ENCODE measurements around the gene ZNF329. TPM values are rescaled to one million over a fixed set of nuclear protein-coding genes. Genes with fewer than 3 reads are reported as not detected.

The ZNF329 gene
- polyA plus RNA-seq, 1 of the 3 experiments (the other 2 are of a cell fraction), result 3.6 TPM

- 9% methylated on average over 4 of the region's 4 CpGs for WGBS (ENCODE audit: low lambda C conversion rate)
- DNase-seq, result no peak
- Histone ChIP-seq H3K27ac (ENCODE audit: low read depth in 2 of 2, low read length in 1 of 2) (no peak overlapping the region), H3K79me2 (ENCODE audit: insufficient read depth) (no peaks in the 10 kb centered on the region), H4K20me1 (ENCODE audit: insufficient read depth) (no peaks in the 10 kb centered on the region), H3K4me1 (ENCODE audit: control insufficient read depth in 1 of 2, insufficient read depth in 2 of 2, low read depth in 1 of 2, low read length in 1 of 2) (no peaks in the 10 kb centered on the region), H3K27me3 (ENCODE audit: insufficient read depth) (no peaks in the 10 kb centered on the region), H3K9me3 (no peaks in the 10 kb centered on the region; the same call in 1 of the 2 replicates), H3K9ac (no peak overlapping the region), H3K9me2 (no peaks in the 10 kb centered on the region), H3F3A (replicated peaks; ENCODE audit: insufficient read depth) (no peaks in the 10 kb centered on the region), H3K4me3 (ENCODE audit: low read depth in 2 of 2, low read length in 1 of 2) (no peak overlapping the region), H2AFZ (ENCODE audit: low read depth) (no peak overlapping the region), H3K4me2 (no peak overlapping the region), H3K36me3 (replicated peaks in 1 of 2; ENCODE audit: control insufficient read depth in 1 of 2, insufficient read depth in 2 of 2, low read length in 1 of 2) (no peaks in the 10 kb centered on the region)
- ChIA-PET CTCF (interaction anchor here (0.8 kb wide), 1 partner anchor 12 kb away, joined by 3 read pairs; no protein-coding TSS in a partner anchor), POLR2A (no interaction called here)
- no peak for TF ChIP-seq FOXJ3 (CRISPR knock-in tag; IDR thresholded peaks at IDR 0.05)
- no peak for TF ChIP-seq POLR2AphosphoS5 (IDR thresholded peaks at IDR 0.05; ENCODE audit: low read depth, low read length)
- no peak for TF ChIP-seq ELF1 (IDR thresholded peaks at IDR 0.05)
- TF ChIP-seq PBX3 (IDR thresholded peaks at IDR 0.05), result no peak
- no peak for TF ChIP-seq TAF1 (IDR thresholded peaks at IDR 0.05; ENCODE audit: borderline replicate concordance, low read depth, low read length)
- no peak for TF ChIP-seq EP300 (IDR thresholded peaks at IDR 0.05; ENCODE audit: borderline replicate concordance in 1 of 2, low read depth in 1 of 2, low read length in 1 of 2)
- no peak for TF ChIP-seq FOXM1 (IDR thresholded peaks at IDR 0.05; ENCODE audit: low read depth)
- no peak for TF ChIP-seq MEF2A (IDR thresholded peaks at IDR 0.05; ENCODE audit: borderline replicate concordance, low read depth)
- no peak for TF ChIP-seq TCF12 (IDR thresholded peaks at IDR 0.05)
- TF ChIP-seq, protein P1, sequence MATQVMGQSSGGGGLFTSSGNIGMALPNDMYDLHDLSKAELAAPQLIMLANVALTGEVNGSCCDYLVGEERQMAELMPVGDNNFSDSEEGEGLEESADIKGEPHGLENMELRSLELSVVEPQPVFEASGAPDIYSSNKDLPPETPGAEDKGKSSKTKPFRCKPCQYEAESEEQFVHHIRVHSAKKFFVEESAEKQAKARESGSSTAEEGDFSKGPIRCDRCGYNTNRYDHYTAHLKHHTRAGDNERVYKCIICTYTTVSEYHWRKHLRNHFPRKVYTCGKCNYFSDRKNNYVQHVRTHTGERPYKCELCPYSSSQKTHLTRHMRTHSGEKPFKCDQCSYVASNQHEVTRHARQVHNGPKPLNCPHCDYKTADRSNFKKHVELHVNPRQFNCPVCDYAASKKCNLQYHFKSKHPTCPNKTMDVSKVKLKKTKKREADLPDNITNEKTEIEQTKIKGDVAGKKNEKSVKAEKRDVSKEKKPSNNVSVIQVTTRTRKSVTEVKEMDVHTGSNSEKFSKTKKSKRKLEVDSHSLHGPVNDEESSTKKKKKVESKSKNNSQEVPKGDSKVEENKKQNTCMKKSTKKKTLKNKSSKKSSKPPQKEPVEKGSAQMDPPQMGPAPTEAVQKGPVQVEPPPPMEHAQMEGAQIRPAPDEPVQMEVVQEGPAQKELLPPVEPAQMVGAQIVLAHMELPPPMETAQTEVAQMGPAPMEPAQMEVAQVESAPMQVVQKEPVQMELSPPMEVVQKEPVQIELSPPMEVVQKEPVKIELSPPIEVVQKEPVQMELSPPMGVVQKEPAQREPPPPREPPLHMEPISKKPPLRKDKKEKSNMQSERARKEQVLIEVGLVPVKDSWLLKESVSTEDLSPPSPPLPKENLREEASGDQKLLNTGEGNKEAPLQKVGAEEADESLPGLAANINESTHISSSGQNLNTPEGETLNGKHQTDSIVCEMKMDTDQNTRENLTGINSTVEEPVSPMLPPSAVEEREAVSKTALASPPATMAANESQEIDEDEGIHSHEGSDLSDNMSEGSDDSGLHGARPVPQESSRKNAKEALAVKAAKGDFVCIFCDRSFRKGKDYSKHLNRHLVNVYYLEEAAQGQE (IDR thresholded peaks at IDR 0.05; ENCODE audit: low read depth, low read length), result no peak
- no peak for TF ChIP-seq IRF3 (IDR thresholded peaks at IDR 0.05; ENCODE audit: low read depth, low read length)
- no peak for TF ChIP-seq SIN3A (IDR thresholded peaks at IDR 0.05; ENCODE audit: borderline replicate concordance, low read depth, low read length)
- no peak for TF ChIP-seq MXI1 (IDR thresholded peaks at IDR 0.05; ENCODE audit: low read depth, low read length)
These were observed 16.2 kb upstream of the ZNF329 start for GRCh38 chr19:58166708-58167280.
